ENCODE data around the gene ZNF618. TPM values are rescaled to one million over a fixed set of nuclear protein-coding genes. Genes with fewer than 3 reads are reported as not detected.

The ZNF618 gene
- polyA plus RNA-seq, 1 of the 3 experiments (the other 2 are of a cell fraction), result 6.2 TPM

GRCh38 chr9:114031948-114032840, 156.1 kb downstream of the ZNF618 start:
- Histone ChIP-seq H3K4me1 (ENCODE audit: control insufficient read depth in 1 of 2, insufficient read depth in 2 of 2, low read depth in 1 of 2, low read length in 1 of 2) (no peaks in the 10 kb centered on the region; a peak in 1 of 4 replicates), H3K79me2 (ENCODE audit: insufficient read depth) (no peaks in the 10 kb centered on the region), H3K4me2 (no peak overlapping the region), H3K9me2 (no peaks in the 10 kb centered on the region), H3K27ac (ENCODE audit: low read depth in 2 of 2, low read length in 1 of 2) (no peak overlapping the region), H3K36me3 (replicated peaks in 1 of 2; ENCODE audit: control insufficient read depth in 1 of 2, insufficient read depth in 2 of 2, low read length in 1 of 2) (peaks cover 17 to 62% of the 10 kb centered on the region in 2 experiments), H3K4me3 (ENCODE audit: low read depth in 2 of 2, low read length in 1 of 2) (no peak overlapping the region), H3K27me3 (ENCODE audit: insufficient read depth) (no peaks in the 10 kb centered on the region), H3K9me3 (no peaks in the 10 kb centered on the region), H4K20me1 (ENCODE audit: insufficient read depth) (no peaks in the 10 kb centered on the region), H3K9ac (no peak overlapping the region), H3F3A (replicated peaks; ENCODE audit: insufficient read depth) (no peaks in the 10 kb centered on the region), H2AFZ (ENCODE audit: low read depth) (no peak overlapping the region)
- TF ChIP-seq RAD21 (IDR thresholded peaks at IDR 0.05; ENCODE audit: low read length), result no peak
- no peak for TF ChIP-seq JUND (IDR thresholded peaks at IDR 0.05)
- no peak for TF ChIP-seq MXI1 (IDR thresholded peaks at IDR 0.05; ENCODE audit: low read depth, low read length)
- no peak for TF ChIP-seq RFX5 (IDR thresholded peaks at IDR 0.05; ENCODE audit: low read length)
- no peak for TF ChIP-seq RCOR1 (IDR thresholded peaks at IDR 0.05; ENCODE audit: low read length)
- TF ChIP-seq MAX (IDR thresholded peaks at IDR 0.05; ENCODE audit: low read depth), result no peak
- TF ChIP-seq SMC3 (IDR thresholded peaks at IDR 0.05; ENCODE audit: low read depth, low read length), result no peak
- TF ChIP-seq EZH2phosphoT487 (IDR thresholded peaks at IDR 0.05; ENCODE audit: borderline replicate concordance, low read depth), result no peak
- TF ChIP-seq MEF2A (IDR thresholded peaks at IDR 0.05; ENCODE audit: borderline replicate concordance, low read depth), result no peak
- TF ChIP-seq PBX3 (IDR thresholded peaks at IDR 0.05), result no peak
- no peak for TF ChIP-seq SIN3A (IDR thresholded peaks at IDR 0.05; ENCODE audit: borderline replicate concordance, low read depth, low read length)
- no peak for TF ChIP-seq ZBTB33 (IDR thresholded peaks at IDR 0.05; ENCODE audit: borderline replicate concordance, low read depth)
- TF ChIP-seq FOSL2 (IDR thresholded peaks at IDR 0.05; ENCODE audit: borderline replicate concordance, low read depth), result no peak
- ChIA-PET POLR2A (no interaction called here), CTCF (interaction anchor here (0.6 to 3.7 kb wide), 17 partner anchors 9 to 350 kb away, joined by 3 to 26 read pairs (median 4); partner anchors contain the start of gene ZNF618)
- no peak for DNase-seq
- 97% methylated on average over 18 of the region's 19 CpGs for WGBS (ENCODE audit: low lambda C conversion rate)
